MM.1S (cell line): ENCODE measurements around the gene TUBA1A.

ENCODE experiments used
- DNase-seq: peaks from one replicate; pipeline ENCODE4 v3.0.0-alpha.2; 2015
- H2AFZ ChIP-seq: fragments of 300-600 bp; sonication (generic); 2 replicates; pipeline ENCODE4 v1.6.0; 2016; ENCODE audit warnings: antibody characterized with exemption, low read length
- H3F3A ChIP-seq: fragments of 300-600 bp; sonication (generic); 2 replicates; pipeline ENCODE4 v1.6.1; 2016; ENCODE audit warnings: mild to moderate bottlenecking, antibody characterized with exemption, low read length, moderate library complexity, mixed read lengths; ENCODE audit not compliant: insufficient read depth
- H3K27ac ChIP-seq: fragments of 300-600 bp; sonication (generic); 2 replicates; pipeline ENCODE4 v1.5.1; 2016; ENCODE audit warnings: mild to moderate bottlenecking, low read length
- H3K27me3 ChIP-seq: fragments of 300-600 bp; sonication (generic); replicated peaks from 2 replicates; pipeline ENCODE4 v1.6.0; 2016; ENCODE audit warnings: low read length; ENCODE audit not compliant: insufficient read depth
- H3K36me3 ChIP-seq: fragments of 300-600 bp; sonication (generic); replicated peaks from 2 replicates; pipeline ENCODE4 v1.6.1; 2016; ENCODE audit warnings: mild to moderate bottlenecking, low read length, mixed read lengths; ENCODE audit not compliant: insufficient read depth
- H3K4me1 ChIP-seq: fragments of 300-600 bp; sonication (generic); 2 replicates; pipeline ENCODE4 v1.6.1; 2016; ENCODE audit warnings: low read length, mixed read lengths
- H3K4me2 ChIP-seq: fragments of 300-600 bp; sonication (generic); 2 replicates; pipeline ENCODE4 v1.6.0; 2016; ENCODE audit warnings: low read depth, low read length
- H3K4me3 ChIP-seq: fragments of 300-600 bp; sonication (generic); 2 replicates; pipeline ENCODE4 v1.5.1; 2016; ENCODE audit warnings: low read length, mixed read lengths
- H3K79me2 ChIP-seq: fragments of 300-600 bp; sonication (generic); 2 replicates; pipeline ENCODE4 v1.6.1; 2016; ENCODE audit warnings: mixed run types, low read length, mixed read lengths
- H3K9ac ChIP-seq: fragments of 300-600 bp; sonication (generic); 2 replicates; pipeline ENCODE4 v1.6.1; 2016; ENCODE audit warnings: low read length, mixed read lengths
- H3K9me2 ChIP-seq: fragments of 300-600 bp; sonication (generic); replicated peaks from 2 replicates; pipeline ENCODE4 v1.6.1; 2016; ENCODE audit warnings: mild to moderate bottlenecking, low read length, mixed read lengths; ENCODE audit not compliant: insufficient read depth
- H3K9me3 ChIP-seq: fragments of 300-600 bp; sonication (generic); replicated peaks from 2 replicates; pipeline ENCODE4 v1.6.1; 2016; ENCODE audit warnings: mild to moderate bottlenecking, low read length, mixed read lengths; ENCODE audit not compliant: insufficient read depth
- H4K20me1 ChIP-seq: fragments of 300-600 bp; sonication (generic); 2 replicates; pipeline ENCODE4 v1.6.1; 2016; ENCODE audit warnings: mild to moderate bottlenecking, low read length, moderate library complexity, mixed read lengths; ENCODE audit not compliant: insufficient read depth
- EZH2 ChIP-seq: fragments of 300-600 bp; sonication (generic); optimal IDR thresholded peaks from 2 replicates; pipeline ENCODE3; 2017; ENCODE audit warnings: low read depth, mild to moderate bottlenecking, antibody characterized with exemption, low read length, mixed read lengths
- EZH2phosphoT487 ChIP-seq: fragments of 300-600 bp; sonication (generic); IDR thresholded peaks from 2 replicates; pipeline ENCODE4 v1.6.1; 2018; ENCODE audit warnings: antibody characterized with exemption, low read length
- TF ChIP-seq, protein P1 (sequence below): fragments of 300-600 bp; sonication (generic); IDR thresholded peaks from 2 replicates; pipeline ENCODE4 v1.5.1; 2016; ENCODE audit warnings: antibody characterized with exemption, low read length, mixed read lengths

The TUBA1A gene

DNA sequence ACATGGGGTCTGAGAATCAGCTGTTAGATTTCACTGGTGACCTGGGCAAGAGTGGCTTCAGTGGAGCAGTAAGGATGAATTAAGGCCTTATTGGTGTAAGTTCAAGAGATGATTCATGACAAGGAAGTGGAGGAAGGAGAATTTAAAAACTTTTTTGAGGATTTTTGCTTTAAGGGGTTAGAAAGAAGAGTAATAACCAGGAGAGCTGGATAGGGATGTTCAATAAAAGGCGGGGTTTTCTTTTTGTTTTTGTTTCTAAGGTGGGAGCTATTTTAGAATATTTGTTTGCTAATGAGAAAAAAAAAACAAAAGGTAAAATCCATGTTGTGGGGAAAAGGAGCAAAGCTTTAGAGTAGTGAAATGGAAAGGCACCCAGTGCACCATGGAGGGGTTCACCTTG, 42.5 kb downstream of the TUBA1A start:
- H3K9me2 ChIP-seq = no peaks in the 10 kb centered on the region
- H3K9me3 ChIP-seq = no peaks in the 10 kb centered on the region
- no peaks in the 10 kb centered on the region for H3K27me3 ChIP-seq

GRCh38 chr12:49144384-49144783, 44.5 kb downstream of the TUBA1A start:
- H4K20me1 ChIP-seq = no peaks in the 10 kb centered on the region
- H3K4me2 ChIP-seq = no peak overlapping the region
- TF ChIP-seq EZH2 = no peak
- no peak for TF ChIP-seq EZH2phosphoT487
- TF ChIP-seq, protein P1, sequence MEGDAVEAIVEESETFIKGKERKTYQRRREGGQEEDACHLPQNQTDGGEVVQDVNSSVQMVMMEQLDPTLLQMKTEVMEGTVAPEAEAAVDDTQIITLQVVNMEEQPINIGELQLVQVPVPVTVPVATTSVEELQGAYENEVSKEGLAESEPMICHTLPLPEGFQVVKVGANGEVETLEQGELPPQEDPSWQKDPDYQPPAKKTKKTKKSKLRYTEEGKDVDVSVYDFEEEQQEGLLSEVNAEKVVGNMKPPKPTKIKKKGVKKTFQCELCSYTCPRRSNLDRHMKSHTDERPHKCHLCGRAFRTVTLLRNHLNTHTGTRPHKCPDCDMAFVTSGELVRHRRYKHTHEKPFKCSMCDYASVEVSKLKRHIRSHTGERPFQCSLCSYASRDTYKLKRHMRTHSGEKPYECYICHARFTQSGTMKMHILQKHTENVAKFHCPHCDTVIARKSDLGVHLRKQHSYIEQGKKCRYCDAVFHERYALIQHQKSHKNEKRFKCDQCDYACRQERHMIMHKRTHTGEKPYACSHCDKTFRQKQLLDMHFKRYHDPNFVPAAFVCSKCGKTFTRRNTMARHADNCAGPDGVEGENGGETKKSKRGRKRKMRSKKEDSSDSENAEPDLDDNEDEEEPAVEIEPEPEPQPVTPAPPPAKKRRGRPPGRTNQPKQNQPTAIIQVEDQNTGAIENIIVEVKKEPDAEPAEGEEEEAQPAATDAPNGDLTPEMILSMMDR = no peak
- no peak overlapping the region for H3K9ac ChIP-seq
- H3K36me3 ChIP-seq = no peaks in the 10 kb centered on the region
- no peaks in the 10 kb centered on the region for H3F3A ChIP-seq
- H3K9me3 ChIP-seq = no peaks in the 10 kb centered on the region
- H3K27me3 ChIP-seq = no peaks in the 10 kb centered on the region
- no peak overlapping the region for H3K27ac ChIP-seq
- H2AFZ ChIP-seq = no peak overlapping the region
- H3K9me2 ChIP-seq = no peaks in the 10 kb centered on the region
- H3K4me3 ChIP-seq = no peak overlapping the region
- DNase-seq = no peak
- peaks cover 3% of the 10 kb centered on the region; the same call in 1 of the 2 replicates for H3K4me1 ChIP-seq
- no peaks in the 10 kb centered on the region for H3K79me2 ChIP-seq

More for the DNA sequence above, 42.5 kb downstream of the TUBA1A start:
- Histone ChIP-seq H3F3A (no peaks in the 10 kb centered on the region), H3K4me1 (peaks cover 3% of the 10 kb centered on the region; the same call in 1 of the 2 replicates), H3K27ac (no peak overlapping the region), H3K79me2 (no peaks in the 10 kb centered on the region), H3K36me3 (no peaks in the 10 kb centered on the region), H3K9ac (no peak overlapping the region), H4K20me1 (no peaks in the 10 kb centered on the region), H3K4me2 (no peak overlapping the region), H2AFZ (no peak overlapping the region), H3K4me3 (no peak overlapping the region)
- TF ChIP-seq EZH2 (no peak), EZH2phosphoT487 (no peak)
- TF ChIP-seq, protein P1 = no peak
- no peak for DNase-seq

GRCh38 chr12:49138999-49139398, 49.9 kb downstream of the TUBA1A start:
- no peak overlapping the region for H2AFZ ChIP-seq
- H3K9me3 ChIP-seq = no peaks in the 10 kb centered on the region
- no peak overlapping the region for H3K9ac ChIP-seq
- H3F3A ChIP-seq = no peaks in the 10 kb centered on the region
- no peaks in the 10 kb centered on the region for H3K4me1 ChIP-seq
- H3K9me2 ChIP-seq = no peaks in the 10 kb centered on the region
- peaks cover under 1% of the 10 kb centered on the region for H3K79me2 ChIP-seq
- no peak for DNase-seq
- no peaks in the 10 kb centered on the region for H4K20me1 ChIP-seq
- TF ChIP-seq EZH2phosphoT487 (no peak), EZH2 (no peak)
- TF ChIP-seq, protein P1 = no peak
- no peaks in the 10 kb centered on the region for H3K27me3 ChIP-seq
- no peak overlapping the region for H3K4me3 ChIP-seq
- no peaks in the 10 kb centered on the region for H3K36me3 ChIP-seq
- H3K4me2 ChIP-seq = no peak overlapping the region
- H3K27ac ChIP-seq = no peak overlapping the region
